MCF 10A (cell line): ENCODE results near the gene NCKAP1. TPM values are rescaled to one million over a fixed set of nuclear protein-coding genes. Genes with fewer than 3 reads are reported as not detected.
A peak's percentile ranks its signal among the peaks of the same experiment; 100 is the strongest.
"Not testable (repeated sequence)": the region's sequence is repeated elsewhere in the genome, so short reads cannot be mapped to it uniquely, and the experiment has no call there.

Source experiments
- BruUV-seq: library from RNA; stranded (reverse); fragments of 400-500 nt; replicated peaks from 2 replicates; lab custom pipeline; 2021; lab: Mats Ljungman, UMichigan
- CTCF ChIA-PET: fragments of 300-600 bp; sonication (Branson Sonifier 250); formaldehyde crosslinking; extraction: SDS; loops from one replicate; lab custom pipeline; 2021; ENCODE audit warnings: antibody characterized with exemption, inconsistent platforms; lab: Yijun Ruan, JAX
- POLR2A ChIA-PET: fragments of 300-600, 350-650 bp; sonication (Branson Sonifier 250); formaldehyde crosslinking; extraction: SDS; loops from one replicate; lab custom pipeline; 2020; ENCODE audit warnings: antibody characterized with exemption, inconsistent platforms; lab: Yijun Ruan, JAX
- DNase-seq: peaks from one replicate; pipeline ENCODE4 v3.0.0-alpha.2; 2018; ENCODE audit not compliant: unreplicated experiment
- H3K27ac Mint-ChIP-seq: one replicate; pipeline ENCODE4 v1.8.0; 2022; ENCODE audit warnings: mild to moderate bottlenecking, low read depth, mixed read lengths; ENCODE audit not compliant: unreplicated experiment
- H3K27me3 Mint-ChIP-seq: one replicate; pipeline ENCODE4 v1.8.0; 2022; ENCODE audit warnings: mixed read lengths; ENCODE audit not compliant: insufficient read depth, unreplicated experiment
- H3K36me3 Mint-ChIP-seq: one replicate; pipeline ENCODE4 v1.8.0; 2022; ENCODE audit warnings: mild to moderate bottlenecking, moderate library complexity, mixed read lengths; ENCODE audit not compliant: insufficient read depth, unreplicated experiment
- H3K4me1 Mint-ChIP-seq: one replicate; pipeline ENCODE4 v1.8.0; 2022; ENCODE audit warnings: mixed read lengths; ENCODE audit not compliant: insufficient read depth, unreplicated experiment
- H3K4me3 Mint-ChIP-seq: one replicate; pipeline ENCODE4 v1.8.0; 2022; ENCODE audit warnings: mild to moderate bottlenecking, moderate library complexity, mixed read lengths; ENCODE audit not compliant: unreplicated experiment
- H3K9me3 Mint-ChIP-seq: one replicate; pipeline ENCODE4 v1.8.0; 2022; ENCODE audit warnings: mixed read lengths; ENCODE audit not compliant: unreplicated experiment
- CTCF ChIP-seq: fragments of 200-600 bp; IDR thresholded peaks from one replicate; pipeline ENCODE4 v1.8.0; 2022; ENCODE audit warnings: antibody characterized with exemption, mild to moderate bottlenecking; ENCODE audit not compliant: unreplicated experiment
- intact Hi-C: fragments of 100-400 bp; cut with micrococcal nuclease; formaldehyde crosslinking; loops from 2 replicates; pipeline ENCODE4 v1.14.1; 2022
- total RNA-seq: library from RNA; stranded (reverse); gene quantifications from 2 replicates; pipeline ENCODE4 v1.2.3, GENCODE V29; 2022

NCKAP1 gene
- total RNA-seq, 1 experiment from 2014 or later: 160 TPM

GRCh38 chr2:183021613-183022012 is 16.6 kb downstream of the NCKAP1 start:
- DNase-seq: peak; percentile 57
- BruUV-seq: no TSS peak
- Mint-ChIP-seq H3K27ac (peak overlapping the region; percentile 33), H3K4me1 (peaks cover 25% of the 10 kb centered on the region), H3K9me3 (no peaks in the 10 kb centered on the region), H3K27me3 (no peaks in the 10 kb centered on the region), H3K36me3 (peaks cover 30% of the 10 kb centered on the region), H3K4me3 (peak overlapping the region; percentile 3)
- POLR2A ChIA-PET: interaction anchor here (1.2 to 4.5 kb wide), 4 partner anchors 10 to 57 kb away, joined by 3 to 25 read pairs (median 5); partner anchors contain the start of gene DUSP19
- TF ChIP-seq CTCF: no peak
- intact Hi-C loops: no loop called here
- CTCF ChIA-PET: no interaction called here

- no peak for TF ChIP-seq CTCF
- no peaks in the 10 kb centered on the region for H3K27me3 Mint-ChIP-seq
- H3K36me3 Mint-ChIP-seq: peaks cover 35% of the 10 kb centered on the region
- intact Hi-C loops: no loop called here
- no peaks in the 10 kb centered on the region for H3K9me3 Mint-ChIP-seq
- CTCF ChIA-PET: interaction anchor here (0.8 kb wide), 1 partner anchor 38 kb away, joined by 3 read pairs; no protein-coding TSS in a partner anchor
- POLR2A ChIA-PET: interaction anchor here (0.8 to 2.2 kb wide), 6 partner anchors 11 to 104 kb away, joined by 3 to 10 read pairs (median 5); partner anchors contain the start of genes DUSP19 and NUP35
- DNase-seq: peak; percentile 49
- peaks cover 31% of the 10 kb centered on the region for H3K4me1 Mint-ChIP-seq
- no peak overlapping the region for H3K27ac Mint-ChIP-seq
- H3K4me3 Mint-ChIP-seq: no peak overlapping the region
- BruUV-seq: no TSS peak
These were observed 18.4 kb downstream of the NCKAP1 start for GRCh38 chr2:183019718-183020442.

- H3K4me1 Mint-ChIP-seq: peaks cover 44% of the 10 kb centered on the region
- DNase-seq, H3K27me3 Mint-ChIP-seq, intact Hi-C loops, H3K4me3 Mint-ChIP-seq, H3K27ac Mint-ChIP-seq, H3K9me3 Mint-ChIP-seq, BruUV-seq: not testable (repeated sequence)
- ChIA-PET POLR2A (interaction anchor here (0.8 to 1.4 kb wide), 3 partner anchors 9 to 19 kb away, joined by 3 read pairs; no protein-coding TSS in a partner anchor), CTCF (interaction anchor here (0.6 to 1.6 kb wide), 5 partner anchors 8 to 250 kb away, joined by 3 to 4 read pairs (median 3); no protein-coding TSS in a partner anchor)
- H3K36me3 Mint-ChIP-seq: peaks cover 35% of the 10 kb centered on the region
These were observed 20.4 kb downstream of the NCKAP1 start for GRCh38 chr2:183017845-183018244.

- H3K9me3 Mint-ChIP-seq: no peaks in the 10 kb centered on the region
- no peak for TF ChIP-seq CTCF
- H3K4me1 Mint-ChIP-seq: peaks cover 40% of the 10 kb centered on the region
- H3K27me3 Mint-ChIP-seq: no peaks in the 10 kb centered on the region
- no TSS peak for BruUV-seq
- POLR2A ChIA-PET: interaction anchor here (0.6 to 2.0 kb wide), 2 partner anchors 14 to 64 kb away, joined by 3 to 6 read pairs; partner anchors contain the start of gene DUSP19
- H3K27ac Mint-ChIP-seq: no peak overlapping the region
- no peak for DNase-seq
- H3K4me3 Mint-ChIP-seq: no peak overlapping the region
- CTCF ChIA-PET: interaction anchor here (0.6 kb wide), 1 partner anchor 11 kb away, joined by 3 read pairs; no protein-coding TSS in a partner anchor
- H3K36me3 Mint-ChIP-seq: peaks cover 32% of the 10 kb centered on the region
- intact Hi-C loops: no loop called here
These were observed 24.3 kb downstream of the NCKAP1 start for GRCh38 chr2:183014005-183014404.
